HAP-1 (cell line): ENCODE results near the gene MTOR.

ENCODE experiments used
- DNase-seq, 2 experiments: peaks; one replicate each; pipeline ENCODE4 v3.0.0-alpha.2; 2016 to 2020; ENCODE audit warnings: low spot score in 2 of 2
- H3K27me3 ChIP-seq: fragments of 250-450 bp; sonication (Bioruptor Pico); 2 replicates; pipeline ENCODE4 v1.5.1; 2020; ENCODE audit warnings: low read depth, mild to moderate bottlenecking, moderate library complexity
- H3K36me3 ChIP-seq: fragments of 250-450 bp; sonication (Bioruptor Pico); replicated peaks from 2 replicates; pipeline ENCODE4 v1.5.1; 2020; ENCODE audit warnings: mild to moderate bottlenecking
- H3K4me1 ChIP-seq: fragments of 250-450 bp; sonication (Bioruptor Pico); 2 replicates; pipeline ENCODE4 v1.5.1; 2020; ENCODE audit warnings: mild to moderate bottlenecking
- H3K4me3 ChIP-seq: fragments of 250-450 bp; sonication (Bioruptor Pico); 2 replicates; pipeline ENCODE4 v1.5.1; 2020; ENCODE audit warnings: mild to moderate bottlenecking, moderate library complexity
- H3K9me3 ChIP-seq: fragments of 250-450 bp; sonication (Bioruptor Pico); 2 replicates; pipeline ENCODE4 v1.5.1; 2020; ENCODE audit warnings: mild to moderate bottlenecking, moderate library complexity
- in situ Hi-C: fragments of 300-500 bp; cut with MboI; formaldehyde crosslinking; loops from 3 replicates; pipeline ENCODE4 v1.14.3; 2020; ENCODE audit warnings: low sequenced_read_pairs, inconsistent platforms, mixed read lengths

The MTOR gene

GRCh38 chr1:11289064-11289463, 26.7 kb upstream of the MTOR start:
- H3K4me1 ChIP-seq: no peaks in the 10 kb centered on the region
- no peaks in the 10 kb centered on the region for H3K9me3 ChIP-seq
- H3K4me3 ChIP-seq: no peak overlapping the region
- H3K36me3 ChIP-seq: no peaks in the 10 kb centered on the region; the same call in 1 of the 2 replicates
- in situ Hi-C loops: no loop called here
- H3K27me3 ChIP-seq: no peaks in the 10 kb centered on the region
- no peak for DNase-seq

- H3K36me3 ChIP-seq: no peaks in the 10 kb centered on the region; the same call in 1 of the 2 replicates
- in situ Hi-C loops: no loop called here
- no peak for DNase-seq
- H3K27me3 ChIP-seq: no peaks in the 10 kb centered on the region
- H3K9me3 ChIP-seq: no peaks in the 10 kb centered on the region
- H3K4me3 ChIP-seq: no peak overlapping the region
- H3K4me1 ChIP-seq: no peaks in the 10 kb centered on the region
Measured at GRCh38 chr1:11286735-11287410, 24.5 kb upstream of the MTOR start.

GRCh38 chr1:11285883-11286734, 23.8 kb upstream of the MTOR start:
- Histone ChIP-seq H3K36me3 (no peaks in the 10 kb centered on the region; the same call in 1 of the 2 replicates), H3K4me3 (no peak overlapping the region), H3K27me3 (no peaks in the 10 kb centered on the region), H3K4me1 (no peaks in the 10 kb centered on the region), H3K9me3 (no peaks in the 10 kb centered on the region)
- in situ Hi-C loops: no loop called here
- no peak for DNase-seq

- Histone ChIP-seq H3K4me3 (no peak overlapping the region), H3K9me3 (no peaks in the 10 kb centered on the region), H3K4me1 (no peaks in the 10 kb centered on the region), H3K36me3 (peaks cover 7% of the 10 kb centered on the region), H3K27me3 (no peaks in the 10 kb centered on the region)
- no peak for DNase-seq
- in situ Hi-C loops: no loop called here
Measured at GRCh38 chr1:11284784-11285183, 22.4 kb upstream of the MTOR start.

DNA sequence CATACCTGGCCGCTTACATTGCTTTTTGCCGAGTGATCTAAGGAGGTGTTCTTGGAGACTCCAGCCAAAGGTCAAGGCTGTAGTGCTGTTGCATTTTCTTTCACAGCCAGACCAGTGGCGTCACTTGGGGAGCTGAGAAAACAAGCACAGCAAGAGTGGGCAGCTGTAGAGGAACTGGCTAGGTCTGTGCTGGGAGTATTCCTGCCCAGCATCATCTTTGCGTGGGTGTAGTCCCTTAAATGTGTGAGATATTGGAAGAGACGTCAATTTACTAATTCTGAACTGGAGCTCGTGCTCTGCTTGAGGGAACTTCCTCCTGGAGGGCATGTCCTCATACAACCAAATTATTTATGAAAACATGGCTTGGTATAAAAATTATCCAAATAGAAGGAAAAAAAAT, 20.8 kb upstream of the MTOR start:
- H3K27me3 ChIP-seq: no peaks in the 10 kb centered on the region
- H3K9me3 ChIP-seq: no peaks in the 10 kb centered on the region
- no peaks in the 10 kb centered on the region for H3K4me1 ChIP-seq
- H3K36me3 ChIP-seq: peaks cover 16% of the 10 kb centered on the region
- DNase-seq: no peak
- H3K4me3 ChIP-seq: no peak overlapping the region
- in situ Hi-C loops: no loop called here

- in situ Hi-C loops: no loop called here
- Histone ChIP-seq H3K36me3 (peaks cover 24% of the 10 kb centered on the region), H3K4me3 (no peak overlapping the region), H3K4me1 (no peaks in the 10 kb centered on the region), H3K9me3 (no peaks in the 10 kb centered on the region), H3K27me3 (no peaks in the 10 kb centered on the region)
- DNase-seq: no peak
Measured at GRCh38 chr1:11281518-11282331, 19.4 kb upstream of the MTOR start.

DNA sequence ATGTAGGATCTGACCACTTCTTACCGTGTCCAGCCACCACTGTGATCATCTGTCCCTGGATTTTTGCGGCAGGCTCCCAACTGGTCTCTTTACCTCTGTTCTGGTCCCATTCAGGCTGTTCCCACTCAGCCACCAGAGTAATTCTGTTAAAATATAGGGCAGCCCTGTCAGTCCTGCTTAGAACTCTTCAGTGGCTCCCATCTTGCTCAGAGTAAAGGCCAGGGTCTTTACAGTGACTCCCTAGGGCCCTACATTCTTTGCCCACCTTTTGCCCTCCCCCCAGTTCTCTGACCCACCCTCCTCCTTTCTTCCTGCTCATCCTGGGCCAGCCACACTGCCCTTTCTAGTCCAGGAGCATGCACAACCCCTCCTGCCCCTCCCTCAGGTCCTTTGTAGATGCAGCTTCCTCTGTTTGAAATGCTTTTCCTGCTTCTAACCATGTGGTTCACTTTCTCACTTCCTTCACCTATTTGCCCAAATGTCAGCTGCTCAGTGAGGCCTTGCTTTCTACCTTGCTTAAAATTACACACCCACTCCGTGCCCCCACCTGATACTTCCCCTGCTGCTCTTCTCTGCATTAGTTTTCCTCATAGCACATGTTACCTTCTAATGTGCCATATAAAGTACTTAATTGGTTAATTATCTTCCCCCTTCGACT, 18.5 kb upstream of the MTOR start:
- in situ Hi-C loops: no loop called here
- no peak overlapping the region for H3K4me3 ChIP-seq
- peaks cover under 1% of the 10 kb centered on the region; the same call in 1 of the 2 replicates for H3K4me1 ChIP-seq
- H3K36me3 ChIP-seq: peaks cover 24% of the 10 kb centered on the region
- H3K27me3 ChIP-seq: no peaks in the 10 kb centered on the region
- H3K9me3 ChIP-seq: no peaks in the 10 kb centered on the region
- DNase-seq: no peak

GRCh38 chr1:11279630-11280029, 17.3 kb upstream of the MTOR start:
- no peak for DNase-seq
- in situ Hi-C loops: no loop called here
- peaks cover 10% of the 10 kb centered on the region for H3K4me1 ChIP-seq
- no peaks in the 10 kb centered on the region for H3K9me3 ChIP-seq
- H3K4me3 ChIP-seq: no peak overlapping the region
- peaks cover 33% of the 10 kb centered on the region for H3K36me3 ChIP-seq
- H3K27me3 ChIP-seq: no peaks in the 10 kb centered on the region

GRCh38 chr1:11279152-11279551, 16.8 kb upstream of the MTOR start:
- in situ Hi-C loops: no loop called here
- H3K4me3 ChIP-seq: no peak overlapping the region
- no peaks in the 10 kb centered on the region for H3K9me3 ChIP-seq
- H3K27me3 ChIP-seq: no peaks in the 10 kb centered on the region
- DNase-seq: no peak
- H3K4me1 ChIP-seq: peaks cover 10% of the 10 kb centered on the region
- H3K36me3 ChIP-seq: peaks cover 33% of the 10 kb centered on the region

- H3K36me3 ChIP-seq: peaks cover 23% of the 10 kb centered on the region
- no peaks in the 10 kb centered on the region for H3K27me3 ChIP-seq
- H3K9me3 ChIP-seq: no peaks in the 10 kb centered on the region
- H3K4me1 ChIP-seq: peaks cover 10% of the 10 kb centered on the region
- DNase-seq: peak in 1 of 2 experiments; percentile 14
- in situ Hi-C loops: no loop called here
- peak overlapping the region; percentile 97 for H3K4me3 ChIP-seq
Measured at GRCh38 chr1:11273595-11274234, 11.4 kb upstream of the MTOR start.

GRCh38 chr1:11272832-11273594, 10.7 kb upstream of the MTOR start, which contains the start of gene UBIAD1:
Gene UBIAD1, plus strand, starts transcription at chr1:11273198. Its CDS starts 334 bp downstream, at chr1:11273532.
- DNase-seq: peak; percentile 79 to 90
- Histone ChIP-seq H3K9me3 (no peaks in the 10 kb centered on the region), H3K4me1 (peaks cover 10% of the 10 kb centered on the region), H3K36me3 (peaks cover 16% of the 10 kb centered on the region), H3K27me3 (no peaks in the 10 kb centered on the region), H3K4me3 (peak within 1 kb of the TSS; percentile 97)
- in situ Hi-C loops: no loop called here

DNA sequence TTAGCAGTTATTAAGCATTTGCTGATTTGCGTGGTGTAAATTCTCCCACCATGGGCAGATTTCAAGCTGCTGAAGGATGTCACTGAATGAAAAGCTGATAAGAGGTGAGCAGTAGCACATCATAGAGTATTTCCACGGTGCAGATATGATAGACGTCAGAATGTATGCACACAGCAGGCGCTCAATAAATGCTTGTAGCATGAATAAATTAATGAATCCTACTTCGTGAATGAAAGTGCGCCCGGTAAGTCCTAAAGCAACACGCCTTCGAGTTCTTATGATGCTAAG, 10.1 kb upstream of the MTOR start:
- Histone ChIP-seq H3K27me3 (no peaks in the 10 kb centered on the region), H3K9me3 (no peaks in the 10 kb centered on the region), H3K36me3 (peaks cover 10% of the 10 kb centered on the region), H3K4me1 (peaks cover 10% of the 10 kb centered on the region), H3K4me3 (no peak overlapping the region)
- DNase-seq: no peak
- in situ Hi-C loops: no loop called here
